Stimulated activated CD8-positive, alpha-beta memory T cell treated with anti-CD3 and anti-CD28 coated beads, Interleukin-12 subunit alpha, Interleukin-12 subunit beta, amount 100 ng/mL, for 24 hours (primary cell): ENCODE data around the gene ZNRF3.
"Not testable (repeated sequence)": the region's sequence is repeated elsewhere in the genome, so short reads cannot be mapped to it uniquely, and the experiment has no call there.

Source experiments
- DNase-seq: peaks from one replicate; pipeline ENCODE4 v3.0.0-alpha.2; 2020; ENCODE audit errors: extremely low read depth

The ZNRF3 gene

GRCh38 chr22:28884747-28885350, 1.5 kb downstream of the ZNRF3 start:
- no peak for DNase-seq

GRCh38 chr22:28885939-28886338, 2.6 kb downstream of the ZNRF3 start:
- DNase-seq = no peak

GRCh38 chr22:28886679-28887078, 3.3 kb downstream of the ZNRF3 start:
- not testable (repeated sequence) for DNase-seq

GRCh38 chr22:28887725-28888459, 4.5 kb downstream of the ZNRF3 start:
- no peak for DNase-seq

GRCh38 chr22:28889478-28890024, 6.2 kb downstream of the ZNRF3 start:
- DNase-seq = no peak

GRCh38 chr22:28891156-28891733, 7.9 kb downstream of the ZNRF3 start:
- DNase-seq = no peak

- no peak for DNase-seq
Observed at GRCh38 chr22:28892175-28892731, 8.9 kb downstream of the ZNRF3 start.

- no peak for DNase-seq
Observed at GRCh38 chr22:28893810-28894209, 10.4 kb downstream of the ZNRF3 start.

GRCh38 chr22:28894334-28894733, 11.0 kb downstream of the ZNRF3 start:
- no peak for DNase-seq

- no peak for DNase-seq
Observed at GRCh38 chr22:28894807-28895206, 11.4 kb downstream of the ZNRF3 start.

- no peak for DNase-seq
Observed at GRCh38 chr22:28896611-28897010, 13.2 kb downstream of the ZNRF3 start.

GRCh38 chr22:28898233-28898629, 14.9 kb downstream of the ZNRF3 start:
- DNase-seq = no peak

GRCh38 chr22:28899199-28899853, 16.0 kb downstream of the ZNRF3 start:
- no peak for DNase-seq

- DNase-seq = no peak
Observed at GRCh38 chr22:28900379-28900925, 17.1 kb downstream of the ZNRF3 start.

- DNase-seq = no peak
Observed at GRCh38 chr22:28902490-28902889, 19.1 kb downstream of the ZNRF3 start.

GRCh38 chr22:28903080-28903479, 19.7 kb downstream of the ZNRF3 start:
- DNase-seq = no peak

- no peak for DNase-seq
Observed at GRCh38 chr22:28903729-28904128, 20.4 kb downstream of the ZNRF3 start.

- DNase-seq = no peak
Observed at GRCh38 chr22:28904211-28904896, 21.0 kb downstream of the ZNRF3 start.

GRCh38 chr22:28905256-28905832, 22.0 kb downstream of the ZNRF3 start:
- DNase-seq = no peak

GRCh38 chr22:28906312-28906711, 22.9 kb downstream of the ZNRF3 start:
- DNase-seq = no peak
